Stimulated activated CD4-positive, alpha-beta T cell treated with anti-CD3 and anti-CD28 coated beads, TNF-alpha, amount 100 ng/mL, for 4 hours (primary cell): Measurements from ENCODE around the gene PRKCA.

Experiments
- DNase-seq, 3 experiments: peaks; one replicate each; pipeline ENCODE4 v3.0.0-alpha.2; 2020; ENCODE audit warnings: low read depth in 3 of 3

The PRKCA gene

DNA sequence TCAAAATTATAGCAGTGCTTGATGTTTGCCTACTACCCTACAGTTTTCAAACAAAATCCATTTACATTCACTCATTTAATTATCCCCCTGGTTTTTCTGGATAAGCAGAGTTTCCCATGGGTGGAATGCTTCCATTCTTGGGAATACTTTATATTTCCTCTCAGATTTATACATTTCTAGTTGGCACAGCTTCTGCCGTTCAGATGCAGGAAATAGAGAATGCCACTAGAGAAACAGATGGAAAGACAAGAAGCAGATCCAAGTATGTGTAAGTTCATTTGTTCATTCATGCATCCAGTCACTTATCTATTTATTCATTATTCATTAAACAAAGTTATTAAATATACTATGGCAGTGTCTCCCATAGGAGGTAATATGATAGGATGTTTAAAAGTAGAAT is 467.5 kb downstream of the PRKCA start:
- no peak for DNase-seq

DNA sequence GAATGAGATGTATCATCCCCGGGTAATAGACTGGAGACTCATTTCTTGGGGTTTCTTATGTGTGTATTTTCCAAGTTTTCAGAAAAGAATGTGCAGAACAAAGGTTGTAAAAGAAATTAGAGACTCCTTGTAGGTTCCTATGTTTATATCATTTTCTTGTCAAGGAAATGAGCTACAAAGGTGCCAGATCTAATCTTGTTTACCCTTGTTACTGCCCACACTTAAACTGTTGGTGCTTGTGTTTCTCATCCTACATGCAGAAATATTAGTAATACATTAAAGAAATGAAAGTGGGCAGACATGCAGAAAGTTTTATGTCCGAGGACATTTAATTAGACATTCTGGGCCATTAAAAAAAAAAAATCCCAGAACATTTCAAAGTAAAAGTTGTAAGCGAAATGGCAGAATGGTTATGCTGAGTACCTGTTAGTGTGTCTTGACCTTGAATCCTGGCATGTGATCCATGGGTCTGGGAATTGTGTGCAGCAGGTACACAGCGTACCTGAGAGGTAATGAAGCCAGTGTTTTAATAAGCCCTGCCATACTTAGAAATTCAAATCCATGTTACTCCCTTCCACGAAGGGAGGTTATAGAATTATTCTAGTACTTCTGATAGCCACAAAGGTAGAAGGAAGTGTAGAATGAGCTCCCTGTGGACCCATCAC is 469.9 kb downstream of the PRKCA start:
- no peak for DNase-seq

DNA sequence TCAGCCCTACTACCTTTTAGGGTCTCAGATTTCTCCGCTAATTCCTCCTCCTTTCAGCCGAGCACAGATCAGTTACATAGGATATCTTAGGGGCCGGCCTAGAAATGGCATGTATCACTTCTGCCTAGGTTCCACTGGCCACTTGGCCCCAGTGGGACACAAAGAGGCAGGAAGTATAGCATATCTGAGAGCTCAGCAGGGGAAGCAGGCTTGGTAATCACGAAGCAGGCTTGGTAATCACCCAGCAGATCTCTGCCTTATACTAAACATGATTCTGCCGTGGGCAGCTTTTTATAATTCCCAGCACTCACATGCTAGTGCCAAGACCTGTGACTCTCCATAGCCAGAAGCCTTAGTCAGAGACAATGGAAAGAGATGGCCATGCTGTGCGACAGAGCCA is 472.9 kb downstream of the PRKCA start:
- no peak for DNase-seq

DNA sequence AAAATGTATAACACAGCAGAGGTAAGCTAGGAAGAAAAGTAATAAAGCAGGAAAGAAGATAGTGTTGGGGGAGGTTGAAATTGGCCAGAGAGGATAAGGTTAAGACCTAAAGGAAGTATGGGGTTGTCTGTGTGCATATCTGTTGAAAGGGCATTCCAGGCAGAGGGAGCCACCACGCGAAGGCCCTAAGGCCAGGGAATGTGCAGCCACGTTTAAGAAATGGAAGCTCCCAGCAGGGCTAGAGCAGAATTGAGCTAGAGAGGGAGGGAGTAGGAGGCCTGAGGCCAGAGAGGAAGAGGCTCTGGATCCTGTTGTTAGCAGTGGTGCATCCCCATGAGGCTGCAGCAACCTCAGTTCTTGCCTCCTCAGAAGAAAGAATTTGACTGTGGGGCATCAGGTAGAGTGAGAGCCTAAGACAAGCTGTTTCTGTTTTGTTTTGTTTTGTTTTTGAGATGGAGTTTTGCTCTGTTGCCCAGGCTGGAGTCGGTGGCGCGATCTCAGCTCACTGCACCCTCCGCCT is 473.5 kb downstream of the PRKCA start:
- DNase-seq: no peak

DNA sequence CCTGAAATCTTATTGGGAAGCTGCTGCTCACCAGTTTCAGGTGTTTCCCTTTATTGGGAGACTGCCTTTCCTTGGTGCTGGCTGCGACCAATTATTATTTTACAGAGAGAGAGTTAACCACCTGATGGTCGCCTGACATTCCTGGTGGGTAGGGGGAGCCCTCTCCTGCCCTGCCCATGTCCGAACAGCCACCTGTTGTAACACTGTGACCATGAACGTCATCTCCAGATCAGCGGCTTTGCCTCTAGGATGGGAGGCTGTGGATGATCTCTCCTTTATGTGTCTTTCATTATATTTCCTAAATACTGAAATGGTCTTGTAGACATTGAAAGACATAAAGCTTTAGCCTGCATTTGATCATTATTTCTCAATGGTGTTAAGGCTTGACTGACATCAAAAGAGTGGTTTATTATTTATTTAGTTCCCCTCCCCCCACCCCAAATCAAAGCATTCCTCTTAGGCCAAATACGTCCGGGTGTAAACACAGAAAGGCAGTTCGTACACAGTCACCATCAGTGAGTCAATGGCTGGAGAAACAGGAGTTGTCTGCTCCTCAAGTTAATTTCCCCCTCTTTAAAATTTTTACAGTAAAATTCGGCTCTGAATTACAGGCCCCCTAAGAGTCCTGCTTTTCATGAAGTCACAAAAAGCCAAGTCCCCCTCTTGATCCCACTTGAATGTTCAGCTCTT is 474.7 kb downstream of the PRKCA start:
- no peak for DNase-seq

DNA sequence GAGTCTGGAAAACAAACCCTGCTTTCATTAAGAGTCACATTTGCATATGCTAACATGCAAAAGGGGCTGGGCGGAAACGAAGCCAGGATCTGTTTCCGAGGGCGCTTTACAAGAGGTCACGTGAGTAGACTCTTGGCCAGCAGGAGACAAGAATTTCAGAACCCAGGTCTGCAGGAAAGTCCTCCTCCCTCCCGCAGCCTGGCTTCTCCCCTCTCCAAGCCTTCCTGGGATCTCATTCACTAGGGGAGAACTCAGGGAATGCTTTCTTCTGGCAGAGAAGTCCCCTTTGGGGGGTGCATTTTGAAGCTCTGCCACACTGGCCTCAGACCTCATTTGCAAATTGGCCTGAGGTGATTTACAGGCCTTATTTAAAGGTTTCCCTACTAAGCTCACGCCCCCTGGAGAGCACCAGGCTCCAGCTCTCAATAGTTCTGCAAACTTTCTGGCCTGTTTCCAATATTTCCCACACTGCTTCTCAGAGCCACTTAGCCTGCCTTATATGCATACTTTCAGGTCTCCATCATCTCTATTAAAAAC is 475.3 kb downstream of the PRKCA start:
- no peak for DNase-seq

DNA sequence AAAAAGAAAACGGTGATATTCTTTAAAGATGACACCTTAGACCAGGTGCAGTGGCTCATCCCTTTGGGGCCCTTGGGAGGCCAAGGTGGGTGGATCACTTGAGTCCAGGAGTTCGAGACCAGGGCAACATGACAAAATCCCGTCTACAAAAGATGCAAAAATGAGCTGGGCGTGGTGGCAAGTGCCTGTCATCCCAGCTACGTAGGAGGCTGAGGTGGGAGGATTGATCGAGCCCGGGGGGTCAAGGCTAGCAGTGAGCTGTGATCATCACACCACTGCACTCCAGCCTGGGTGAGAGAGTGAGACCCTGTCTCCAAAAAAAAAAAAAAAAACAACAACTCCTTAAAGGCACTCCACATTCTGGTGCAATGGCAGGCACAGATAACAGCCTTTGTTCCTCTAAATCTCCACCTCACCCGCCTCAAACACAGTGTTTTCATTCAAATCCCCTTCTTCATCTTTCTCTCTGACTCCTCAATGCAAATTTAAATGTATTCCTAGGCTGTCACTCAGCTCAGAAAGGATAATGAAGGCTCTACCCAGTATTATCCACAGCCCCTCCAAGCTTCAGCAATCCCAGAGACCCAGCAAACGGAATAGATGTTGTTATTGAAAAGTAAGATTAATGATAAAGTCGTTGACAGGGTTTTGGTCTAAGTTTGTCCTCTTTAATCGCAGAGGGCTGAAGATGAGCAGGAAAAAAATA is 476.3 kb downstream of the PRKCA start:
- no peak for DNase-seq

DNA sequence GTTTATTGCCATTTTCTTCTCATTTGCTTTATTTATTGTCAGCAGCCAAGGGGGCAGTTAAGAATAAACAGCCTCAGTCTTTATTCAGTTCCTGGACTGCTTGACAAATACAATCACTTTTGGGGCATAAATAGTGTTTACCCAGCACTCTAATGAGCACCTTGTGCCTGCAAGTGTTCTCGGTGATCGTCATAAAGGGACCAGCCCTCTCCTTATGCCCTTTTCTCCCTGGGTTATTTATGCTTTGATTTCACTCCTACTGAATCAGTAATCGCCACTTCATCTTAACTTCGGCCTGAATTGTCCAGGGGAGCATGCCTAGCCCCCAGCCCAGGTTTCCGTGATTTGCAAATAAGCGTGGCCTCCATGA is 476.8 kb downstream of the PRKCA start:
- no peak for DNase-seq

DNA sequence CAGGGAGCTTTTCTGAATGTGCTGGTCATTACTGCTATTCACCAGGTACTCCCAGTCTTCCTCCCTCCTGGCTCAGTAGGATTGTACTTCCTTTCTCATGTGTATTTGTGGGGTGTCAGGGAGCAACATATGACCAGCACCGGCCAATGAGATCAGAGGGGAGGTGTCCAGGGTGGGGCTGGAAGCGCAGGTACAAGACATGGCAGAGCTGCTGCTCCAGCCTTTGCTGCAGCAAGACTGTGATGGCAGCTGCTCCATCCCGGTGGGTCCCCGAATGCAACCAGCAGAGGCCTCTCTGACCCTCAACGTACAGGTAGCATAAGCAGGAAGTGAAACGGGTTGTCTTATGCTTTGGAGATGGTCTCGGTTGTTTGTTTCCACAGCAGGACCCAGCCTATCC is 478.7 kb downstream of the PRKCA start:
- DNase-seq: no peak

DNA sequence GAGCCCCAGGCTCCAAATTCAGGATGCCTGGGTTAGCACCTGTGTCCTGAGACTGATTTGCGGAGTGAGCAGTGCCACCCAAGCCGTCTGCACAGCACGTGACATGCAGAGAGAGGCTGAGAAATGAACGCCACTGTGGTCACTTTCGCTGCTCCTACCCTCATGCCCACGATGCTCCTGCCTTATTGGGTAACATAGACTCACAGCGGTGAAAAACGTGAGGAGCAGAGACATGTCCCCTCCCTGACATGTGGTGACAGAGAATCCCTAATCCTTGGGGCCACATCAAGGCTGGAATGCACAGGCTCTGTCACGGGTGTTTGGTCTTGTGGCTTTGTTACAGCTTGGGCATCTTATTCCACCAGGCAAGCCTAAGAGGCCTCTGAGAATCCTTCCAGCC is 480.4 kb downstream of the PRKCA start:
- DNase-seq: no peak

DNA sequence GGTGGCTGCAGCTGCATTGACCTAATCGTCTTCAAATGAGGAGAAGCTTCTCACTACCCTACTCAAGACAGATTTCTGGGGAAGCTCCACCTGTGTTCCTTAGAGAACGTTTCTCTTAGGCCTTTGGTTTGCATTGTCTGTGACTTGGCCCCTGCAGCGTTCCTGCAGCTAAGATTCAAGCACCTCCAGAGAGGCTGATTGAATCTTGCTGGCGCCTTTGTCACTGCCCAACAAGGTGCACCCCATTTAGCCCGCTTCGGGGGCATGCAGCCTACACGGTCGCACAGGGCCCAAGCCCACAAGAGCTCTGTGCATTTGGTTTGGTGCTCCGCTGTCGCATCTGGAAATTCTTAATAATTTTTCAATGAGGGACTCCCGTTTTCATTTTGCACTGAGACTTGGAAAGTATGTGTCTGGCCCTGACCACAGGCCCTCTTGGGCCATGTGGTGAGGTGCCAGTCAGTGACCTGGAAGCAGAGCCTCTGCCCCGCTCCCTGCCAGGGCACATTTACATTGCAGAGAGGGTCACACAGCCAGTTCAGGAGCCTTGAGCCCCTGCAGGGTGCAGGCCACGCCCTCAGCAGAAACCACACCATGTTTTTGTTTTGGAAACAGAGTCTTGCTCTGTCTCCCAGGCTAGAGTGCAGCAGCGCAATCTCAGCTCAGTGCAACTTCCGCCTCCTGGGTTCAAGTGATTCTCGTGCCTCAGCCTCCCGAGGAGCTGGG is 481.4 kb downstream of the PRKCA start:
- DNase-seq: no peak

DNA sequence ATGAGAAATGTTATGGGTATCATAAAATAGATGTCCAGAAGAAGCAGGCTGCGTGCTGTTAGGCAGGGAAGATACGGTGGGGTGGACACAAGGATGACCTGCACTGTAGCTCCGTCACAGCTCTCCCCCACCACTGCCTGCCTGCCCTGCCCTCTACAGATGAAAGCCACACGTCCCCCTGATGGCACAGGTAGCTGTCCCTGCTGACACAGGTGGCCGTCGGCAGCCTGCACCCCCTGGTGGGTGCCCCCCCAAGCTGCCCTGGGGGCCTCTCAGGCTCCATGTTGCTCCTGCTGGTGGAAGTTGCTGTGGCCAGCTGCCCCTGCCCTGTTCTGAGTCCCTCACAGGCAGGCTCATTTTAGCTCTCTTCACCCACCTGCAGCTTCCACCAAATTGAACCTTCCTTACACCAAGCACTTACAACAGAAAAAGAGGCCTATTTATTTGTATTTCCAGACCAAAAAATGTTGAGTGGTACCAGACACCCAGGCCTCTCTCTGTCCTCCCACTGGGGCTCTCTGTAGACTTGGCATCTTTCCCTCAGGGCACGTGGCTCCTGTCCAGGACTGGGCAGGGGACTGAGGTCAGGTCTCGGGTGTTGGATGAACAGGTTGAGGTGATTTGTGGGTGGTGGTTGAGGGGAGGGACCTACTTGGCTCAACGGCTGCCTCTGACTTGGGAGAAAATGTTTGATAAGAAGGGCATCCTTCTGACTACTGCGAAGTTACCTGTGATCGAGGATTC is 482.4 kb downstream of the PRKCA start:
- DNase-seq: no peak

DNA sequence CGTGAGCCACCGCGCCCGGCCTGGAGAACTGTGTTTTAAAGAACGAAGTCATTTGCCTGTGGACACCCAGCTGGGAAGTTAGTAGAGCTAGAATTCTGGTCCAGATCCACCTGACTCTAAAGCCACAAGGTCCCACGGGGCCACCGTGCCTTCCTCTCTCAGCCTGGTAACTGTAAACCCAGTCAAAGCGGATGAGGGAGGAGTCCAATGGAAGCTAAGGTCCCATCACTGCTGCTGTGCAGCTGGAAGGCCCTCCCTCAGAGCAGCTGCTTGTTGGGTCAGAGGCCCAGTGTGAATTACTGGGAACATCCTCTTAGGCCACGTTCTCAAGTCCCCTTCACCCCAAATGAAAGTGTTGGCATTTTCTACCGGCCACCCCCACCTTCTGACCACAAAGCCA is 483.7 kb downstream of the PRKCA start:
- no peak for DNase-seq

DNA sequence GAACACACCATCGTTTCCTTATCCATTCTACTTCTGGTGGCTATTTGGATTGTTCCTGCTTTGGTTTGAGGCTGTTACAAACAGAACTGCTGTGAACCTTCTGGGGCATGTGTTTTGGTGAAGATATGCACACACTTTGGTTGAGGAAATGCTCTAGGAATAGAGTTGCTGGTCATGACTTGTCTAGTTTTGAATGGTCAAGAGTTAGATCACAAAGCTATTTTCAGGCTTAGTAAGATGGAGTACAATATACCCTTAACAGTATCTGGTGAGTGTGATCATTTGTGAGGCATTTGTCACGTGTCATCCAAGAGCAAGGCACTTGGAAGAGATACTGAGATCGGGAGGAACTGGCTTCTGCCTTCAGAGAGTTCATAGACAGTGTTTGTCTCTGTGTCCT is 485.5 kb downstream of the PRKCA start:
- no peak for DNase-seq

DNA sequence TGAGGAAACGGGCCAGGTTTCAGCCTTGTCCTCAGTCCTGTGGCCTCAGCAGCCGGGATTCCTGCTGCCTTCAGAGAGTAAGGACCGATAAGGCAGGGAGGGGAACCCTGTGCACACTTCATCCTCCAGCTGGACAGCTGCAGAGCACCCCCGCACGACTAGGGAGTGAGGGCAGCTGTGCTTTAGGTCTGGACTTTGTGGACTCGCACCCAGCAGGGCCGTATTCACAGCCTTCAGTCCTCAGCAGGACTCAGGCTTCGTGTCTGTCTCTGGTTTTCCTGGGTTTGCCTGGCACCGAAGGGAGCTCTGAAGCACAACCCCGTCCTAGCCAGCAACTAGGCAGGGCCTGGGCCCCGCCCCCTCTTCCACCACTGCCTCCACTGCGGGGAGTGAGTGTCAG is 486.7 kb downstream of the PRKCA start:
- no peak for DNase-seq

DNA sequence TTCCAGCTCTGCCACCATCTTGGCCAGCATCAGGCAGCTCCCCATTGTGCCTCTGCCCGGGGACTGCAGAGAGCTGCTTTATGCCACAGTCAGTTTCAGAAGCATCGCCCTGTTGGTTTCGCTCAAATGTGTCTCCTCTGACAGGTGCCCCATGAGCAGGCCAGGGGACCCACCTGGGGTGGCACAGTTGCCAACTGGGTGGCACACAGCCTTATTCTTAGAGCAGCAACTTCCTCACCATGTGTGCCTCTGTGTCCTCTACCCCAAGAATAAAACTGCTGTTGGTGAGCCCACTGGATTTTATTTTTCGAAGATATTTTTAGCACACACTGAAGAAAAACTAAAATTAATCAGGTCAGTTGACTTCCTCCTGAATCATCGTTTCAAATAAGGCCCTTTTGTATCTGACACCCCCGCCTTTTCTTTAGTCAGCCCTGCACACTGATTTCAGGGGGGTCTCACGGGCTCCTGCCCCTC is 487.6 kb downstream of the PRKCA start:
- DNase-seq: no peak

DNA sequence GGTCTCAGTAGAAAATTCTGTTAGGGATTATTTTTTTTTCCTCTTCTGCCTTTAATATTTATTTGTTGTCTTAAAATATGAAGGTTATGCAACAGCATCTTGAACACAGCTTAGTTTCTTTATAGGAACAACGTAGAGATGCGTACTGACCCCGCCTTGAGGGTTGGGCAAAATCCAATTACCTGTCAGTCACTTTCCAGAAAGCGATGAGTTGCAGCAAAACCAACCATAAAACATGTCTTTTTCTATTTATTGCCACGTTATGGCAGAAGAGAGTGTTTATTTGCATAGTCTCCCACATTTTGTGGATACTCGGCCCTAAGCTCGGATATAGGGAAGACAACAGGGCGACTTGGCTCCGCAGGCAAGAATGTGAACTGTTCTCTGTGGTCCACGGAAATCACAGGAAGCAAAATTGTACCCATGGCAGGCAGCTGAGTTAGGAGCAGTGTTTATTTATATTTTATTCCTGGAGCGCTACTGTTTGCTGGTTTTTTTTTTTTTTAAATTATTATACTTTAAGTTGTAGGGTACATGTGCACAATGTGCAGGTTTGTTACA is 488.2 kb downstream of the PRKCA start:
- DNase-seq: no peak

DNA sequence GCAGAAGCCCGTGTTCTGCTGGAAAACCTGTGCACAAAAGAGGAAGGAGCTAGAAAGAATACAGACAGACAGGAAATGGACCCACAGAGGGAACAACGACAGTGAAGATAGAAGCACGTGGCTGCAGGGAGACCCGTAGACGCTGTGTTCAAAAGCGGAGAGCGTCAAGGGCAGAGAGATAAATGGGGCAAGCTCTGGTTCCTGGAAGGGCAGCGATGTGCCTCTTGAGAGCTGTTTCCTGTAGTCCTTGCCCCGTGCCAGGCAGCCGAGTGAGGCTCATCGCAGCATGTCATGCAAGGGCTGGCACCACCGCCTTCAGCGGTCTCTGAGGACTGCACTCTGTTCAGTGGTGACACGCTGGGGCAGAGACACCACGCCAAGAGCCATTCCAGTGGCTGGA is 488.9 kb downstream of the PRKCA start:
- no peak for DNase-seq

DNA sequence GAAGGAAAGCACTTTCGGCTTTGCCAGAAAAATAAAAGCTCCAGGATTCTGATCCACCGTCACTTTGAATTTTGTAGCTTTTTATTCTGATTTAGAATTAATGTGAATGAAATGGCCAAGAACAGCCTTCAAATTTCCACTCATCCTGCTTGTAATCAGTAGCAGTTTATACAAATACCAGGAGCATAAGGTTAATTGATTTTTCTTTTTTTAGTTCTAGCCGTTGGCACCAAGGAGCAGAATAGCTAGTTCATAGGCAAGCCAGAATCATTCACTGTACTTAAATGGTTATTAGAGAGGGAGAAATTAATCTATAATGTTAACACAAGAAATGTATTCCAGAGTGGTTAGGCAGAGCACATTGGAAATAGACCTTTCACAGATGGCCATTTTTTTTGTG is 491.4 kb downstream of the PRKCA start:
- DNase-seq: no peak

DNA sequence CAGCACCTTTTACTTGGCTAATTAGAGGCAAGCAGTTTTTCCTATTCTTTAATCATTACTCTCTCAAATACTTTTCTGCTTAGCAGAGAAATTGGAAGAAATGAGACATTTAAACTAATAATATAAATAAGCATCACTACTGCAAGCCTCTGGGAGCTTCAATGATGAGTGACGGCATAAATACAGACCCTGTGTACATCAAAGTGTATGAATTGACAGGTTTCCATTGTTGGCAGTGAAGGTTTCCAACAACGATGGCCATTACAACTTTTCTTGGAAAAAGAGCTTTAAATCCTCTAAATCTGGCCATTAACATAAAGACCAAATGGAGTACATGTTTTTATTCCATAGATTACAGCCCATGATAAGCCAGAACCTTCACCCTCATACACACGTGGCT is 493.1 kb downstream of the PRKCA start:
- DNase-seq: no peak
